ENCODE measurements around the gene LRP1B.

The LRP1B gene

DNA sequence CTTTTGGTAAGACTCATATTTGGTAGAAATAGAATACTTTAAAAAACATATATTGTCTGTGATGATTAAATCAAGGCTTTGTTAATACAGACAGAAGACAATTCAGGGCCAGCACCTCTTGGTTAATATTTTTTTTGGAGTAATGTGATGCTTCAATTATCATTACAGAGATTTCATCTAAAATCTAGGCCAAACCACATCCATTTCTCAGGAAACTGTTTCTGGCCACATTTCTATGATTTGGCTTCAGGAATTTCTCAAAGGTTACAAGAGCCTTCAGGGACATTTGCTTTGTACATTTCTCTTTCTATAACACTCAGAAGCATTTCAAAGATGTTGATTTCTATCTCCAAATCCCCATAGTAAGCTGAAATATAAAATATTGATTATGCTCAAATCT, 614.9 kb downstream of the LRP1B start:
- DNase-seq (ENCODE audit: low read depth): no peak

DNA sequence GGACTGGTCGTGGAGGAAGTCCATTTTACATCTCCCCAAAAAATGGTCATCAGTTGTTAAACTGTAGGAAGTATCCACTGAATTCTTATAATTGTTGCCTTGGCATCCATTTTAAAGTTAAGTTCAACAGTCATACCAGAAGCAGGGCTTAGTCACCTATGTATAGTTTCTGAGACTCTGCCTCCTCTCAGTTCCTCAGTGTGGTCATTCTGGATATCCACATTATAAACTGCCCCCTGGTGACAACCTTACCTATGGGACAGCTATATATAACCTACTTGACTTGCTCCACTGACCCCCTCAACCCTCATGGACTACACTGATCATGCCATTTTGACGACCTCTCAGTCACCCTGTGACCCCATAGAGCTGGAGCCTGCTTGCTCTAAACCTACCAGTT, 617.0 kb downstream of the LRP1B start:
- DNase-seq (ENCODE audit: low read depth): no peak

GRCh38 chr2:141508806-141509595, 621.8 kb downstream of the LRP1B start:
- DNase-seq (ENCODE audit: low read depth): no peak

GRCh38 chr2:141508086-141508752, 622.6 kb downstream of the LRP1B start:
- DNase-seq (ENCODE audit: low read depth): no peak

- no peak for DNase-seq (ENCODE audit: low read depth)
These were observed 624.7 kb downstream of the LRP1B start for GRCh38 chr2:141506135-141506534.

GRCh38 chr2:141501752-141502151, 629.1 kb downstream of the LRP1B start:
- DNase-seq (ENCODE audit: low read depth): no peak

GRCh38 chr2:141499123-141499522, 631.7 kb downstream of the LRP1B start:
- DNase-seq (ENCODE audit: low read depth): no peak

- DNase-seq (ENCODE audit: low read depth): no peak
These were observed 632.3 kb downstream of the LRP1B start for GRCh38 chr2:141498561-141498960.

- no peak for DNase-seq (ENCODE audit: low read depth)
These were observed 633.5 kb downstream of the LRP1B start for GRCh38 chr2:141497272-141497671.

DNA sequence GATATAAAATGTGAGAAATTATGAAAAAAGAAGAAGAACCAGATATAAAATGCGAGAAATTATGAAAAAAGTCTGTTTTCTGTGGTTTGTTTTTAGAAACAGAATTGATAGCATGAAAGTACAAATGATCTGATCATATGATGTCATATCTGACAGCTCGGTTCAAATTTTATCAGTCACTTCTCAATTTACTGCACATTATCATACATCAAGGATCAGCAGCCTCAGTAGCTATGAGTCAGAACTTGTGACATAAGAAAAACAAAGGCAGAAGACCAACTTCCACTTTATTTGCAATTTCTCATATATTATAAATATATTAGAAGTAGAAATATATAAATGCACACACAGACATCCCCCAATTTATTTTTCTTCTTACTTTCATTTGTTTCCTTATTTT, 634.0 kb downstream of the LRP1B start:
- no peak for DNase-seq (ENCODE audit: low read depth)

GRCh38 chr2:141493936-141494335, 636.9 kb downstream of the LRP1B start:
- DNase-seq (ENCODE audit: low read depth): no peak

GRCh38 chr2:141492816-141493215, 638.0 kb downstream of the LRP1B start:
- DNase-seq (ENCODE audit: low read depth): no peak

DNA sequence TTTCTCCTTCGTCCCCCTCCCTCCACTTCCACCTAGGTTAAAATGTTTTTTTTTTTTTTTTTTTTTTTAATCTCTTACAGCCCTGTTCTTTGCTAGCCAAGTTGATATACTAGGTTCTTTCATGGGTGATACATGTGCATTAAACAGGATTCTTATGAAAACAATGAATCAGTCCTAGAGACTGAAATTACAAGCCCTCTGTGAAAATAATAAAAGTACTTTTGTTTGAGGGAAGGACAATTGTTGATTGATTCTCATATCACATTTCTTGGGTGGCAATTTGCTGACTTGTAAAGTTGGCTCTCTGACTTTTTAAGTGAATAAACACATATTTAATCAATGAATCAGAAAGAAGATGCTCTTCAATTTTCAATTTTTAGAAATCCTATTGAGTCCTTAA, 639.9 kb downstream of the LRP1B start:
- no peak for DNase-seq (ENCODE audit: low read depth)

- no peak for DNase-seq (ENCODE audit: low read depth)
These were observed 648.1 kb downstream of the LRP1B start for GRCh38 chr2:141482697-141483096.

DNA sequence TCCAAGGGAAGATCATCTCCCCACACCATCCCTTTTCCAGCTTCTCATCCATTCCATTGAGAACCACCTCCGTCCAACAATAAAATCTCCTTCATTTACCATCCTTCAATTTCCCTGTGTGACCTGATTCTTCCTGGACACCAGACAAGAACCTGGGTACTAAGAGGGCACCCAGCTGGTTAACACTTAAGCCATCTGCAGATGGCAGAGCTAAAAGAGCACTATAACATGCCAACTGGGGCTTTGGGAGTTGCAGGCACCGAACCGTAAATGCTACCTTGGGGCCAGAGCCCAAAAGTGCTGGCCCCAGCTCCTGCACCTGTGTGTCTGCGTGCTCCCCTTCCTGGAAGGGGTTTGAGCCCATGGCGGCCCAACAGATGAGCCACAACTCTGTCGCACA, 655.0 kb downstream of the LRP1B start:
- DNase-seq (ENCODE audit: low read depth): no peak

DNA sequence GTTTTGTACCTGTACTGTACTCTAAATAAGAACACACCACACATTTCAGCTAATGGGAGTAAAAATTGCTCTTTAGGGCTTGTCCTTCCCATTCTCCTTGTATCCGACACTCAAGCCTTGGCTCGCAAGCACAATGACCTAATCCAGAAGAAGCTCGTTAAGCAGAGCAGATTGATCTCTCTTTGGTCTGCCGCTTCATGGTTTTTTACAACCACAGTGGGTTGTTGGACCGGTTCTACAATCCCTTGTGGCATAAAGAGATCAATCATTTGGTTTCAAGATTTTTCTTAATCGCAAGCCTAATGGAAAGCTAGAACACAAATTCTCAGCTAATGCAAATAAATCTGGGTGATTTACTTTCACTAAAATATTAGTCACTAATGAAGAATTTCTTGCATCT, 662.1 kb downstream of the LRP1B start:
- DNase-seq (ENCODE audit: low read depth): no peak

DNA sequence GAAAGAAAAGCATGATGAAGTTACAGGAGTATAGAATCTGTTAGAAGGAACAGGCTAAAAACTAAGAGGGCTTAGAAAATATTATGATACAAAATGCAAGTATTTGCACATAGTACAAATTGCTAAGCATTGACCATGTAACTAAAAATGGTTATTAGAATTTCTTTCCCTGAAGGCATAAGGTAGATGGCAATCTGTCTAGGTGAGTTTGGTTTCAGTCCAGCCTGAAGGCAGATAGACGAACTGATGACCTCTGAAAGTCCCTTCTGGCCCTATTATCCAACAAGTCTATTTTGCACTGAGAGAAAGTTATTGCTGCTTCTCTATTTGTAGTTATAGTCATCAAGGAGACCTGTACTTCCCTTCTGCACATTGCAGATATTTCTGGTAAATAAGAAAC, 663.5 kb downstream of the LRP1B start:
- no peak for DNase-seq (ENCODE audit: low read depth)

DNA sequence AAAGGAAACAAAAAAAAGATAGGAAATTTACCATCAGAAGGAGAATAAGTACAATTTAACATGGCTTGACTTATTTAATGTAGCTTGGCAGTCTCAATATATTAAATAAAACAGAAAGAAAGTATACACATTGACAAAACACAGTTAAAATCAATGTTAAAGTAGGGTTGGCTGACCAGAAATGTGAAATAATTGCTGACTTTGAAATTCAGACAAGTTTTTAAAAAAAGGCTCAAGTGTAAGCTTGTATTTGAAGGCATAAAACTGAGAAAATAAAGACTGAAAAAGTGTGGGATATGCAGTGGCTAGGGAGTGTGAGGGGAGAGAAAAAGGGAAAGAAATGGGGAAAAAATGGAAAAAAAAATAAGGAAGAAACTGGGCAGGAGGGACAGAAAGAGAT, 665.8 kb downstream of the LRP1B start:
- DNase-seq (ENCODE audit: low read depth): no peak

DNA sequence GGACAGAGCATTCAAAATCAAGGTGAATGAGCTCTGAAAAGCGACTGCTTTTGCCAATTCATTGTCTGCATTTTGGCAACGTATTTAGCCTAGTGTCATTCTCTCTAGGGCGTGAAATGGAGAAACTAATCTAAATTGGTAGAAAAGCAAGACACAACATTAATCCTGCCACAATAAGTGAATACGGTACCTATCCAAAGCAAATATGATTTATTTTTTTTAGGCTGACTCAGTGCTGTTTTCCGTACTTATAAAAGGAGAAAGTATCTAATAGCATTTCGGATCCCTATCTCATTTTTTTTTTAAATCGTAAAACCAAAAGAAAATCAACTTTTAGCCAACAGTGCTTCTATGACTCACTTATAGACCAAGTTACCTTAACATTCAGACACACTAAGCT, 672.5 kb downstream of the LRP1B start:
- DNase-seq (ENCODE audit: low read depth): no peak

- no peak for DNase-seq (ENCODE audit: low read depth)
These were observed 674.9 kb downstream of the LRP1B start for GRCh38 chr2:141455877-141456276.

- no peak for DNase-seq (ENCODE audit: low read depth)
These were observed 675.5 kb downstream of the LRP1B start for GRCh38 chr2:141455211-141455826.

GRCh38 chr2:141440072-141440635, 690.7 kb downstream of the LRP1B start:
- no peak for DNase-seq (ENCODE audit: low read depth)

DNA sequence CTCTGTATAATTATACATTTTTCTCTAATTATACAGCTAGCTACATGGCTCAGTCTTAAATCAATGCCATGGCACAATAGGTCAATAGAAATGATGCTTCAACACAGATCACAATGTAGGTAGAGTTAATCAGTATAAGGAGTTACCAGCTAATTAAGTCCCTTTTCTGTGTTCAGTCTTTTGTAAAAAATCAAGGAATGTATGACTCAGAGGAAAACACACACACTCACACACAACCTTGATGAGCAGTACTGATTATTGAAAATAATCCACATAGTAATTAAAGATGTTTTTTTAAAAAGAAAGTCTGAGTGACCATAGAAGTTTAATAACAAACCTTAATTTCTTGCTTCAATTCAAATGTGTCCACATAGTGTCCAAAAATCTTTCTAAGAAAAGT, 691.3 kb downstream of the LRP1B start:
- DNase-seq (ENCODE audit: low read depth): no peak
